PC-3 (cell line): ENCODE measurements around the gene SUSD2. TPM values are rescaled to one million over a fixed set of nuclear protein-coding genes. Genes with fewer than 3 reads are reported as not detected.

Experiments
- ATAC-seq: fragments of 200-7000 bp; cut with Tn5 transposase; 2 replicates; pipeline ENCODE4 v1.9.1; 2020; ENCODE audit warnings: mild to moderate bottlenecking, moderate library complexity
- BruUV-seq: library from RNA; stranded (reverse); fragments of 400-500 nt; replicated peaks from 2 replicates; lab custom pipeline; 2021; lab: Mats Ljungman, UMichigan
- CTCF ChIA-PET: fragments of 300-600 bp; sonication (Branson Sonifier 250); formaldehyde crosslinking; loops from one replicate; lab custom pipeline; 2022; ENCODE audit warnings: antibody characterized with exemption; lab: Charles Lee
- POLR2A ChIA-PET: fragments of 300-600 bp; sonication (Branson Sonifier 250); formaldehyde crosslinking; loops from one replicate; lab custom pipeline; 2022; ENCODE audit warnings: antibody characterized with exemption; ENCODE audit not compliant: unreplicated experiment; lab: Charles Lee
- DNase-seq: peaks from one replicate; pipeline ENCODE4 v3.0.0-alpha.2; 2015
- H2AFZ ChIP-seq: fragments of 300-600 bp; sonication (generic); 2 replicates; pipeline ENCODE4 v1.6.0; 2016; ENCODE audit warnings: antibody characterized with exemption, low read length
- H3F3A ChIP-seq: fragments of 300-600 bp; sonication (generic); one replicate; pipeline ENCODE4 v1.6.0; 2017; ENCODE audit warnings: antibody characterized with exemption, low read length, control low read depth, mild to moderate bottlenecking; ENCODE audit not compliant: unreplicated experiment
- H3K27ac ChIP-seq: fragments of 300-600 bp; sonication (generic); 2 replicates; pipeline ENCODE4 v1.5.1; 2016; ENCODE audit warnings: mild to moderate bottlenecking, low read length
- H3K27me3 ChIP-seq: fragments of 300-600 bp; sonication (generic); 2 replicates; pipeline ENCODE4 v1.6.1; 2016; ENCODE audit warnings: low read length, mixed read lengths
- H3K36me3 ChIP-seq: fragments of 300-600 bp; sonication (generic); 2 replicates; pipeline ENCODE4 v1.6.1; 2016; ENCODE audit warnings: low read depth, mixed run types, low read length, mixed read lengths
- H3K4me1 ChIP-seq: fragments of 300-600 bp; sonication (generic); 2 replicates; pipeline ENCODE4 v1.5.1; 2016; ENCODE audit warnings: low read length; ENCODE audit not compliant: insufficient read depth
- H3K4me2 ChIP-seq: fragments of 300-600 bp; sonication (generic); 2 replicates; pipeline ENCODE4 v1.6.0; 2016; ENCODE audit warnings: low read length
- H3K4me3 ChIP-seq: fragments of 300-600 bp; sonication (generic); 2 replicates; pipeline ENCODE4 v1.5.1; 2016; ENCODE audit warnings: mild to moderate bottlenecking, low read length, mixed read lengths
- H3K79me2 ChIP-seq: fragments of 300-600 bp; sonication (generic); 2 replicates; pipeline ENCODE4 v1.6.1; 2017; ENCODE audit warnings: low read length, mixed read lengths
- H3K9ac ChIP-seq: fragments of 300-600 bp; sonication (generic); 2 replicates; pipeline ENCODE4 v1.6.0; 2016; ENCODE audit warnings: mild to moderate bottlenecking, low read length
- H3K9me2 ChIP-seq: fragments of 300-600 bp; sonication (generic); replicated peaks from 2 replicates; pipeline ENCODE4 v1.6.1; 2016; ENCODE audit warnings: mixed run types, low read length, mixed read lengths
- H3K9me3 ChIP-seq: fragments of 300-600 bp; sonication (generic); 2 replicates; pipeline ENCODE4 v1.6.1; 2016; ENCODE audit warnings: low read length, mixed read lengths
- H4K20me1 ChIP-seq: fragments of 300-600 bp; sonication (generic); 2 replicates; pipeline ENCODE4 v1.6.1; 2016; ENCODE audit warnings: low read length, mixed read lengths
- CTCF ChIP-seq: fragments of 300-600 bp; sonication (generic); conservative IDR thresholded peaks from 2 replicates; pipeline ENCODE4 v1.5.1; 2017; ENCODE audit warnings: antibody characterized with exemption, low read depth, mild to moderate bottlenecking, low read length
- EZH2 ChIP-seq: fragments of 300-600 bp; sonication (generic); IDR thresholded peaks from one replicate; pipeline ENCODE4 v1.6.1; 2017; ENCODE audit warnings: antibody characterized with exemption, mild to moderate bottlenecking, low read length; ENCODE audit not compliant: unreplicated experiment
- EZH2phosphoT487 ChIP-seq: fragments of 300-600 bp; sonication (generic); IDR thresholded peaks from 2 replicates; pipeline ENCODE4 v1.6.1; 2018; ENCODE audit warnings: mild to moderate bottlenecking, antibody characterized with exemption, low read length, borderline replicate concordance
- intact Hi-C: fragments of 100-400 bp; cut with micrococcal nuclease; formaldehyde crosslinking; loops from 2 replicates; pipeline ENCODE4 v1.9.0; 2023
- total RNA-seq: library from RNA; depleted of rRNA; stranded (reverse); fragments of >200 nt; gene quantifications from 2 replicates; pipeline ENCODE4 v1.2.3, GENCODE V29; 2014

SUSD2 gene
- total RNA-seq, 1 experiment from 2014 or later, result 1.3 TPM

DNA sequence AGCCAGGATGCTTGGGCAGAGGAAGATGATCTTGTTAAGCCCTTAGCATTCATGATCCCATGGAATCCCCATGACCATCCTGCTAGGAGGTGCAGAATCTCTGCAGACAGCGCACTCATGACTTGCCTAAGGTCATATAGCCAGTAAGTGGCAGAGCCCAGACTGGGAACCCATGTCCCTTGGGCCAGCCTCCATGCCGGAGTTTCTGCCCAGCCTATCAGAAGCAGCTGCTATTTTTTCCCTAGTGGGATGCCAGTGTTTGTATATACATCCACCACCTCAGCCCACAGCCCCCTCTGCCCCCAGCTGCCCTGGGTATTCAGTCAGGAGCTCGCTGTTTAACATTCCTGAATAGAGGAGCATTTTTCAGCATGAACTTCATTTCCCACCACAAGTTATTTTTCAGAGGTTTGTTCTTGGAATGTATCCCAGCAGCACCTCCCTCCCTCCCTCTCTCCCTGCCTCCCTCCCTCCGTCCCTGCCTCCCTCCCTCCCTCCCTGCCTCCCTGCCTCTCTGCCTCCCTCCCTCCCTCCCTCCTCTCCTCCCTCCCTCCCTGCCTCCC, 34.4 kb upstream of the SUSD2 start:
- no TSS peak for BruUV-seq
- no peaks in the 10 kb centered on the region for H3F3A ChIP-seq
- no peaks in the 10 kb centered on the region for H4K20me1 ChIP-seq
- H3K27me3 ChIP-seq, result no peaks in the 10 kb centered on the region
- intact Hi-C loops, result no loop called here
- no peak overlapping the region for H3K9ac ChIP-seq
- no peak overlapping the region for H3K4me2 ChIP-seq
- H2AFZ ChIP-seq, result no peak overlapping the region
- no peak for ATAC-seq
- CTCF ChIA-PET, result no interaction called here
- H3K4me3 ChIP-seq, result no peak overlapping the region
- no peak for DNase-seq
- no peaks in the 10 kb centered on the region for H3K9me3 ChIP-seq
- H3K36me3 ChIP-seq, result no peaks in the 10 kb centered on the region
- H3K4me1 ChIP-seq, result peaks cover 22% of the 10 kb centered on the region
- POLR2A ChIA-PET, result no interaction called here
- H3K79me2 ChIP-seq, result no peaks in the 10 kb centered on the region
- no peaks in the 10 kb centered on the region for H3K9me2 ChIP-seq
- H3K27ac ChIP-seq, result no peak overlapping the region
- TF ChIP-seq CTCF, result no peak
- no peak for TF ChIP-seq EZH2
- no peak for TF ChIP-seq EZH2phosphoT487

GRCh38 chr22:24147666-24148065, 33.6 kb upstream of the SUSD2 start:
- Histone ChIP-seq H3K4me1 (peaks cover 16% of the 10 kb centered on the region), H3K4me3 (no peak overlapping the region), H3K27me3 (no peaks in the 10 kb centered on the region), H3F3A (no peaks in the 10 kb centered on the region), H3K9ac (no peak overlapping the region), H3K9me2 (no peaks in the 10 kb centered on the region), H4K20me1 (no peaks in the 10 kb centered on the region), H3K36me3 (no peaks in the 10 kb centered on the region), H3K79me2 (no peaks in the 10 kb centered on the region), H3K27ac (no peak overlapping the region), H3K4me2 (no peak overlapping the region), H3K9me3 (no peaks in the 10 kb centered on the region), H2AFZ (no peak overlapping the region)
- TF ChIP-seq CTCF (no peak), EZH2phosphoT487 (no peak), EZH2 (no peak)
- DNase-seq (no peak), ATAC-seq (no peak)
- intact Hi-C loops, result no loop called here
- POLR2A ChIA-PET, result no interaction called here
- no TSS peak for BruUV-seq
- CTCF ChIA-PET, result no interaction called here

DNA sequence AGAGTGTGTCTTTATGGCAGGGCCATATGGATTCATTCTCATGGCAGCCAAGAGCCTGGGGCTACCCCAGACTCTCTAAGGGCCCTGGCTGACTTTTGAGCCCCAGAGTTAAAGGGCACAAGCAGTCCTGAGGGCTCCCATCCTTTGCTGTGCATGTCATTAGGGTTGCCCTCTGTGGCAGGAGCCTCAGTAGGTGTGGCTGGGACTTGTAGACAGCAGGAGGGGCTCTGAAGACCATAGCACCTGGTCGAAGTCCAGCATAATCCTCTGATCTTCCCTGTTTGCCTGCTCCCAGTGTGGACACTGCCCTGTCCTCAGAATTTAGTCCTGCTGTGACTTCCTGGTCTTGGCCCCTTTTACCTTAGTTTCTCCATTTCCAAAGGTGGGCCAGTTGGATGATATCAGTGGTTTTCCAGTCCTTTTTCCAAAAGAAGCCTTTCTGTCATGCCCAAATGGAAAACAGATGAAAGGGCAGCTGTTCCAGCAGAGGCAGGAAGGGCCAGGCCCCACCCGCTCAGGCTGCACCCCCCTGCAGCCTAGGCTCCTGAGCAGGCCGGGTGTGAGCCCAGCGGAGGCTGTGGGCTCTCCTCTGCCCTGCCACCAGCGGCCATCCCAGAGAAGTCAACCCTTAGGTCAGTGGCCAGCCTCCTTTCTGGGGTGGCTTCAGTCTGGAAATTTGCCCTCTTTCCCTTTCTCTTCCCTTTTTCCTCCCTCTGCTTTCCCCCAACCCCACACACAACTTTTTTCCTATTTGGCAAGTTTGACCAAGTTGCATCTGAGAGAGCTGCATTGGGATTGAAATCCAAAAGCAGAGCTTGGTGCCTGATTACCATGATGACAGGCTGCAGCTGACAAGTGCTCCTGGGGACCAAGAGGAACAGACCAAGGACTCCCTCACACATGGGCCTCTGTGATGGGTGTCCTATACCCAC, 32.8 kb upstream of the SUSD2 start:
- intact Hi-C loops, result no loop called here
- CTCF ChIA-PET, result no interaction called here

More for the DNA sequence above, 32.8 kb upstream of the SUSD2 start:
- H3F3A ChIP-seq, result no peaks in the 10 kb centered on the region
- H3K4me1 ChIP-seq, result peaks cover 16% of the 10 kb centered on the region
- H3K4me3 ChIP-seq, result no peak overlapping the region
- no peaks in the 10 kb centered on the region for H3K79me2 ChIP-seq
- POLR2A ChIA-PET, result no interaction called here
- TF ChIP-seq EZH2phosphoT487 (no peak), EZH2 (no peak), CTCF (no peak)
- no TSS peak for BruUV-seq
- no peaks in the 10 kb centered on the region for H3K36me3 ChIP-seq
- no peak overlapping the region for H3K27ac ChIP-seq
- DNase-seq (no peak), ATAC-seq (no peak)
- H4K20me1 ChIP-seq, result no peaks in the 10 kb centered on the region
- H3K27me3 ChIP-seq, result no peaks in the 10 kb centered on the region
- no peak overlapping the region for H3K9ac ChIP-seq
- H3K4me2 ChIP-seq, result no peak overlapping the region
- no peaks in the 10 kb centered on the region for H3K9me2 ChIP-seq
- no peak overlapping the region for H2AFZ ChIP-seq
- no peaks in the 10 kb centered on the region for H3K9me3 ChIP-seq
